K562 (cell line): ENCODE measurements around the gene TNF. TPM values are rescaled to one million over a fixed set of nuclear protein-coding genes. Genes with fewer than 3 reads are reported as not detected.
A peak's percentile ranks its signal among the peaks of the same experiment; 100 is the strongest.

Source experiments
- ATAC-seq: fragments of 200-7000 bp; cut with Tn5 transposase; 3 replicates; pipeline ENCODE4 v1.9.1; 2020; ENCODE audit warnings: moderate library complexity
- BruUV-seq: library from RNA; stranded (reverse); fragments of 400-500 nt; replicated peaks from 2 replicates; lab custom pipeline; 2021; lab: Mats Ljungman, UMichigan
- CTCF ChIA-PET: fragments of 300-600 bp; formaldehyde crosslinking; extraction: SDS; loops from one replicate; lab custom pipeline; 2021; ENCODE audit warnings: low intra/inter-chr PET ratio; lab: Yijun Ruan, JAX
- POLR2A ChIA-PET: fragments of 300-600, 350-650 bp; sonication (Branson Sonifier 250); formaldehyde crosslinking; extraction: SDS; loops from one replicate; lab custom pipeline; 2021; ENCODE audit warnings: antibody characterized with exemption, inconsistent platforms; lab: Yijun Ruan, JAX
- DNase-seq, 4 experiments: peaks; one replicate each; pipeline versions ENCODE4 v3.0.0 to v3.0.0-alpha.2; 2011 to 2018; ENCODE audit warnings: low spot score in 3 of 4, mixed read lengths in 3 of 4; ENCODE audit errors: extremely low read depth in 1 of 4
- FAIRE-seq: peaks from 2 replicates; lab custom pipeline; 2011; peaks lifted over from hg19 to GRCh38; lab: Jason Lieb, UNC
- H2AFZ ChIP-seq: 2 replicates; pipeline ENCODE4 v1.6.0; 2011; ENCODE audit warnings: low read depth, low read length, control low read depth, inconsistent platforms
- H3K27ac ChIP-seq: fragments of 200-600 bp; 3 replicates; pipeline ENCODE4 v1.8.0; 2011; ENCODE audit warnings: low read depth, mild to moderate bottlenecking, control low read depth, inconsistent platforms, low read length, moderate library complexity, mixed read lengths; ENCODE audit errors: extremely low read depth
- H3K27me3 ChIP-seq, 2 experiments: fragments of 300-600 bp in 1 of 2; 2 replicates in 1 of 2; 3 replicates in 1 of 2; pipeline versions ENCODE4 v1.6.0 to v1.8.0; 2011; ENCODE audit warnings: inconsistent platforms in 2 of 2, low read length in 2 of 2, mild to moderate bottlenecking in 1 of 2, mixed read lengths in 1 of 2, moderate library complexity in 1 of 2; ENCODE audit not compliant: control insufficient read depth in 2 of 2, insufficient read depth in 2 of 2
- H3K36me3 ChIP-seq: fragments of 300-600 bp; 3 replicates; pipeline ENCODE4 v1.8.0; 2011; ENCODE audit warnings: mild to moderate bottlenecking, low read length, inconsistent platforms; ENCODE audit not compliant: control insufficient read depth, insufficient read depth
- H3K4me1 ChIP-seq, 2 experiments: fragments of 200-600 bp in 1 of 2; replicated peaks in 1 of 2; 2 replicates in 1 of 2; 3 replicates in 1 of 2; pipeline versions ENCODE4 v1.5.1 to v1.8.0; 2011; ENCODE audit warnings: inconsistent platforms in 2 of 2, low read length in 2 of 2, mild to moderate bottlenecking in 1 of 2, mixed read lengths in 1 of 2, moderate library complexity in 1 of 2; ENCODE audit not compliant: control insufficient read depth in 2 of 2, insufficient read depth in 2 of 2
- H3K4me2 ChIP-seq: 2 replicates; pipeline ENCODE4 v1.6.1; 2011; ENCODE audit warnings: low read length, control low read depth, inconsistent platforms, mixed read lengths; ENCODE audit not compliant: insufficient read depth
- H3K4me3 ChIP-seq: fragments of 200-600 bp; sonication (generic), shearing (Covaris generic); 2 replicates; pipeline ENCODE4 v1.5.1; 2016; ENCODE audit warnings: control low read depth, inconsistent platforms
- H3K79me2 ChIP-seq: fragments of 200-600 bp; 3 replicates; pipeline ENCODE4 v1.8.0; 2011; ENCODE audit warnings: low read length, inconsistent platforms; ENCODE audit not compliant: control insufficient read depth, insufficient read depth
- H3K9ac ChIP-seq, 2 experiments: 2 replicates each; pipeline versions ENCODE4 v1.6.0 to v1.6.1; 2011; ENCODE audit warnings: low read depth in 2 of 2, low read length in 2 of 2, control low read depth in 1 of 2, inconsistent platforms in 1 of 2, mild to moderate bottlenecking in 1 of 2, mixed read lengths in 1 of 2; ENCODE audit not compliant: insufficient read depth in 1 of 2
- H3K9me1 ChIP-seq: one replicate; pipeline ENCODE4 v1.6.0; 2011; ENCODE audit warnings: inconsistent platforms, mild to moderate bottlenecking, low read length, moderate library complexity; ENCODE audit not compliant: control insufficient read depth, insufficient read depth
- H3K9me3 ChIP-seq: replicated peaks from 2 replicates; pipeline ENCODE4 v1.5.1; 2011; ENCODE audit warnings: low read depth, low read length, inconsistent platforms; ENCODE audit not compliant: control insufficient read depth, insufficient read depth
- H4K20me1 ChIP-seq: replicated peaks from 2 replicates; pipeline ENCODE4 v1.6.1; 2011; ENCODE audit warnings: low read length, inconsistent platforms, mixed read lengths; ENCODE audit not compliant: control insufficient read depth, insufficient read depth
- ERF ChIP-seq: fragments of 450-650 bp; formaldehyde crosslinking; IDR thresholded peaks from 2 replicates; pipeline ENCODE4 v1.4.0; 2020; ENCODE audit warnings: mild to moderate bottlenecking, mixed read lengths
- GABPA ChIP-seq: fragments of 200-800 bp; sonication (Bioruptor generic); conservative IDR thresholded peaks from 2 replicates; pipeline ENCODE4 v1.6.1; 2016; ENCODE audit warnings: low read depth, missing genetic modification characterization, missing compliant biosample characterization
- ILF3 ChIP-seq: fragments of 450-650 bp; IDR thresholded peaks from 2 replicates; pipeline ENCODE4 v1.6.1; 2018; ENCODE audit warnings: antibody characterized with exemption, mild to moderate bottlenecking, moderate library complexity, borderline replicate concordance
- MBD2 ChIP-seq: sonication (generic); IDR thresholded peaks from 2 replicates; pipeline ENCODE4 v1.6.1; 2016; ENCODE audit warnings: low read depth, borderline replicate concordance
- MEF2A ChIP-seq: IDR thresholded peaks from 2 replicates; pipeline ENCODE4 v1.6.1; 2011; ENCODE audit warnings: low read depth, mild to moderate bottlenecking, low read length, moderate library complexity; ENCODE audit not compliant: control insufficient read depth
- MYNN ChIP-seq, 2 experiments: sonication (generic); formaldehyde crosslinking in 1 of 2; IDR thresholded peaks; 2 replicates each; pipeline versions ENCODE4 v1.5.0 to v1.6.1; 2016 to 2020; ENCODE audit warnings: antibody characterized with exemption in 1 of 2, missing genetic modification reagents in 1 of 2
- PHB ChIP-seq: fragments of 250-450 bp; sonication (Bioruptor Pico); IDR thresholded peaks from 2 replicates; pipeline ENCODE4 v1.5.0; 2021
- POLR2A ChIP-seq: fragments of 450-650 bp; conservative IDR thresholded peaks from 2 replicates; pipeline ENCODE4 v1.6.1; 2016
- POLR2AphosphoS5 ChIP-seq: IDR thresholded peaks from 2 replicates; pipeline ENCODE4 v1.6.1; 2011; ENCODE audit warnings: mild to moderate bottlenecking, low read depth, low read length, moderate library complexity; ENCODE audit not compliant: control insufficient read depth, insufficient read depth
- POLR2G ChIP-seq: fragments of 200-400 bp; formaldehyde crosslinking; IDR thresholded peaks from 2 replicates; pipeline ENCODE4 v1.6.1; 2017; ENCODE audit warnings: low read depth, mild to moderate bottlenecking, antibody characterized with exemption, low read length, moderate library complexity
- RBFOX2 ChIP-seq: fragments of 200-400 bp; formaldehyde crosslinking; IDR thresholded peaks from 2 replicates; pipeline ENCODE4 v1.6.1; 2017; ENCODE audit warnings: low read depth, mild to moderate bottlenecking, low read length, moderate library complexity
- RFX7 ChIP-seq: fragments of 250-450 bp; sonication (Bioruptor Pico); IDR thresholded peaks from 2 replicates; pipeline ENCODE4 v1.5.1; 2021; ENCODE audit warnings: mild to moderate bottlenecking
- ZNF707 ChIP-seq: fragments of 250-450 bp; sonication (Bioruptor Pico); conservative IDR thresholded peaks from 2 replicates; pipeline ENCODE4 v1.8.0; 2022; ENCODE audit warnings: inconsistent platforms, mild to moderate bottlenecking, moderate library complexity
- WGBS: fragments of 100-300 bp; shearing (Covaris generic); methylation state at CpG from one replicate; pipeline ENCODE4 v1.1.6; 2016; ENCODE audit warnings: low coverage, mixed read lengths; ENCODE audit not compliant: insufficient coverage; ENCODE audit errors: missing lambda C conversion rate; 5-methylcytosine and 5-hydroxymethylcytosine counted together
- in situ Hi-C: fragments of 300-500 bp; cut with MboI; formaldehyde crosslinking; loops from 4 replicates; pipeline ENCODE4 v1.15.0; 2018; ENCODE audit warnings: inconsistent platforms, mixed read lengths
- intact Hi-C: fragments of 100-400 bp; cut with micrococcal nuclease; formaldehyde crosslinking; loops from 2 replicates; pipeline ENCODE4 v1.14.2; 2022
- polyA plus RNA-seq, 8 experiments: library from polyadenylated mRNA; depleted of rRNA in 4 of 8; stranded (reverse) in 5 of 8; unstranded in 3 of 8; fragments of >200 nt; fragmentation: Nextera tagmentation in 2 of 8; fragmentation: Illumina TruSeq in 1 of 8; extraction: Ambion mirVana in 2 of 8; extraction: Trizol in 1 of 8; gene quantifications; 2 replicates each; pipeline versions ENCODE4 v1.2.1 to v1.2.3, GENCODE V29; 2011 to 2014; ENCODE audit warnings: inconsistent platforms in 1 of 8, missing spikeins in 1 of 8
- total RNA-seq, 7 experiments: library from RNA; depleted of rRNA in 6 of 7; stranded (reverse); fragments of >200 nt in 6 of 7; fragmentation: Illumina TruSeq in 2 of 7; extraction: Trizol in 2 of 7; gene quantifications; 2 replicates each; pipeline versions ENCODE4 v1.2.1 to v1.2.3, GENCODE V29; 2011 to 2021; ENCODE audit warnings: low replicate concordance in 1 of 7
- TF ChIP-seq, protein P1 (sequence below): fragments of 450-650 bp; formaldehyde crosslinking; conservative IDR thresholded peaks from 2 replicates; pipeline ENCODE4 v1.4.0; 2022; ENCODE audit warnings: mild to moderate bottlenecking, missing genetic modification characterization
- TF ChIP-seq, protein P2 (sequence below): fragments of 250-450 bp; sonication (Bioruptor Pico); IDR thresholded peaks from 2 replicates; pipeline ENCODE4 v1.8.0; 2022; ENCODE audit warnings: inconsistent platforms

Gene TNF
- total and polyA plus RNA-seq, 9 of the 15 experiments (the other 6 are each of a cell fraction or from before 2014, with no cell fraction given), result 0.08 to 0.40 TPM; not detected in 7

DNA sequence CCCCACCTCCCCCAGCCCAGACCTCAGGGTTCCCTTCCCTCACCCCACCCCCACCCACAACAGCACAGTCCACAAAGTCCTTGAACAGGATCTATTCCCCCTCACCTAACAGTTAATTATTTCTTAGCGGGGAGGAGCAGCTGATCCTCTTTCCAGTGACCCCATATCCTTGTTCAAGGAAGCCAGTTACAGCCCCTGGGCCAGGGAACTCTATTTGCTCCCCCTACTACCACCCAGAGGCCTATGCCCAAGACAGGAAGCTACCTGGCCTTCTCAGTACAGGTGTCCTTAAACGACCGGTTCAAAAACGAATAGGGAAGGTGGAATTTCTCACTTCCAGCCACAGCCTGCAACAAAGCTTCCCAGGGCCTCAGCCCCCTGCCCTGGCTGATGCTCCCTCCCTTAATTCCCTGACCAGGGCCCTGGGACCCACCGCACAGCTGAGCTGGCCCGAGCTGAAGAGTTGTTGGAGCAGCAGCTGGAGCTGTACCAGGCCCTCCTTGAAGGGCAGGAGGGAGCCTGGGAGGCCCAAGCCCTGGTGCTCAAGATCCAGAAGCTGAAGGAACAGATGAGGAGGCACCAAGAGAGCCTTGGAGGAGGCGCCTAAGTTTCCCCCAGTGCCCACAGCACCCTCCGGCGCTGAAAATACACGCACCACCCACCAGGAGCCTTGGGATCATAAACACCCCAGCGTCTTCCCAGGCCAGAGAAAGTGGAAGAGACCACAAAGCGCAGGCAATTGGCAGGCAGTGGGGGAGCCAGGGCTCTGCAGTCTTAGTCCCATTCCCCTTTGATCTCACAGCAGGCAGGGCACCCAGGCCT, 45.8 kb upstream of the TNF start:
- in situ Hi-C loops (loop anchor here (5.0 to 25.0 kb wide), 2 partner anchors 32 to 1433 kb away; partner anchors contain the start of genes BRD2, HLA-DMA and MICB), intact Hi-C loops (loop anchor here (5.0 kb wide), 1 partner anchor 37 kb away; no protein-coding TSS in a partner anchor)
- FAIRE-seq (no peak), DNase-seq (no peak), ATAC-seq (peak; percentile 48)
- CTCF ChIA-PET, result no interaction called here
- Histone ChIP-seq H3K9me1 (peaks cover 2% of the 10 kb centered on the region), H3K27ac (peak overlapping the region; percentile 11; the same call in 1 of the 3 replicates), H3K4me1 (peaks cover 10 to 23% of the 10 kb centered on the region in 2 experiments), H3K9me3 (no peaks in the 10 kb centered on the region), H2AFZ (no peak overlapping the region), H3K9ac (peak overlapping the region in 1 of 2 experiments; percentile 53; a peak in 2 of 4 replicates), H3K79me2 (peaks cover 14% of the 10 kb centered on the region; the same call in 2 of the 3 replicates), H3K4me2 (no peak overlapping the region), H3K36me3 (peaks cover 51% of the 10 kb centered on the region), H3K27me3 (no peaks in the 10 kb centered on the region), H4K20me1 (peaks cover 20% of the 10 kb centered on the region; the same call in 1 of the 2 replicates), H3K4me3 (no peak overlapping the region)
- POLR2A ChIA-PET, result interaction anchor here (0.6 to 6.3 kb wide), 12 partner anchors 10 to 1010 kb away, joined by 3 to 107 read pairs (median 4); partner anchors contain the start of genes DDX39B, MICB and VARS2
- BruUV-seq, result no TSS peak
- 57% methylated on average over 12 of the region's 12 CpGs for WGBS
- TF ChIP-seq MBD2 (0 out of 2 replicates have a peak, but pooled peaks have one; percentile 11), POLR2G (peak; percentile 71), MEF2A (no peak), RFX7 (peak; percentile 70; the same call in 1 of the 2 replicates), GABPA (tag) (no peak), ZNF707 (CRISPR knock-in tag) (no peak), PHB (CRISPR knock-in tag) (0 out of 2 replicates have a peak, but pooled peaks have one; percentile 25), POLR2A (peak; percentile 89), ERF (CRISPR knock-in tag) (peak; percentile 61; the same call in 1 of the 2 replicates), MYNN (IDR thresholded peaks at IDR 0.05) (peak; percentile 54; the same call in 1 of the 2 replicates), MYNN (CRISPR knock-in tag; IDR thresholded peaks at IDR 0.05) (no peak), RBFOX2 (peak; percentile 54), ILF3 (peak; percentile 67; the same call in 1 of the 2 replicates), POLR2AphosphoS5 (peak; percentile 52; the same call in 1 of the 2 replicates)
- TF ChIP-seq, protein P1, sequence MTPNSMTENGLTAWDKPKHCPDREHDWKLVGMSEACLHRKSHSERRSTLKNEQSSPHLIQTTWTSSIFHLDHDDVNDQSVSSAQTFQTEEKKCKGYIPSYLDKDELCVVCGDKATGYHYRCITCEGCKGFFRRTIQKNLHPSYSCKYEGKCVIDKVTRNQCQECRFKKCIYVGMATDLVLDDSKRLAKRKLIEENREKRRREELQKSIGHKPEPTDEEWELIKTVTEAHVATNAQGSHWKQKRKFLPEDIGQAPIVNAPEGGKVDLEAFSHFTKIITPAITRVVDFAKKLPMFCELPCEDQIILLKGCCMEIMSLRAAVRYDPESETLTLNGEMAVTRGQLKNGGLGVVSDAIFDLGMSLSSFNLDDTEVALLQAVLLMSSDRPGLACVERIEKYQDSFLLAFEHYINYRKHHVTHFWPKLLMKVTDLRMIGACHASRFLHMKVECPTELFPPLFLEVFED (CRISPR knock-in tag), result peak; percentile 29; the same call in 1 of the 2 replicates
- TF ChIP-seq, protein P2, sequence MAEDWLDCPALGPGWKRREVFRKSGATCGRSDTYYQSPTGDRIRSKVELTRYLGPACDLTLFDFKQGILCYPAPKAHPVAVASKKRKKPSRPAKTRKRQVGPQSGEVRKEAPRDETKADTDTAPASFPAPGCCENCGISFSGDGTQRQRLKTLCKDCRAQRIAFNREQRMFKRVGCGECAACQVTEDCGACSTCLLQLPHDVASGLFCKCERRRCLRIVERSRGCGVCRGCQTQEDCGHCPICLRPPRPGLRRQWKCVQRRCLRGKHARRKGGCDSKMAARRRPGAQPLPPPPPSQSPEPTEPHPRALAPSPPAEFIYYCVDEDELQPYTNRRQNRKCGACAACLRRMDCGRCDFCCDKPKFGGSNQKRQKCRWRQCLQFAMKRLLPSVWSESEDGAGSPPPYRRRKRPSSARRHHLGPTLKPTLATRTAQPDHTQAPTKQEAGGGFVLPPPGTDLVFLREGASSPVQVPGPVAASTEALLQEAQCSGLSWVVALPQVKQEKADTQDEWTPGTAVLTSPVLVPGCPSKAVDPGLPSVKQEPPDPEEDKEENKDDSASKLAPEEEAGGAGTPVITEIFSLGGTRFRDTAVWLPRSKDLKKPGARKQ (CRISPR knock-in tag), result no peak
